Activated CD8-positive, alpha-beta T cell treated with anti-CD3 and anti-CD28 coated beads for 36 hours (primary cell): Measurements from ENCODE around the gene PIK3IP1. TPM values are rescaled to one million over a fixed set of nuclear protein-coding genes. Genes with fewer than 3 reads are reported as not detected.
A peak's percentile ranks its signal among the peaks of the same experiment; 100 is the strongest.

Experiments
- ATAC-seq: fragments of 200-7000 bp; cut with Tn5 transposase; one replicate; pipeline ENCODE4 v1.10.0; 2021; ENCODE audit warnings: mild to moderate bottlenecking, moderate library complexity
- CTCF ChIA-PET: fragments of 350-600 bp; sonication (Branson Sonifier 250); formaldehyde crosslinking; loops from one replicate; lab custom pipeline; 2021; ENCODE audit warnings: antibody characterized with exemption; lab: Charles Lee
- POLR2A ChIA-PET: fragments of 350-600 bp; sonication (Branson Sonifier 250); formaldehyde crosslinking; loops from one replicate; lab custom pipeline; 2021; ENCODE audit warnings: antibody characterized with exemption; lab: Charles Lee
- DNase-seq: peaks from one replicate; pipeline ENCODE4 v3.0.0-alpha.2; 2020
- H3K27ac Mint-ChIP-seq: one replicate; pipeline ENCODE4 v1.8.0; 2021; ENCODE audit warnings: mild to moderate bottlenecking, mixed read lengths
- H3K27me3 Mint-ChIP-seq: one replicate; pipeline ENCODE4 v1.8.0; 2021; ENCODE audit warnings: mixed read lengths
- H3K36me3 Mint-ChIP-seq: one replicate; pipeline ENCODE4 v1.8.0; 2021; ENCODE audit warnings: low read depth, mixed read lengths
- H3K4me1 Mint-ChIP-seq: one replicate; pipeline ENCODE4 v1.8.0; 2021; ENCODE audit warnings: low read depth, mixed read lengths
- H3K4me3 Mint-ChIP-seq: one replicate; pipeline ENCODE4 v1.8.0; 2021; ENCODE audit warnings: mild to moderate bottlenecking, moderate library complexity, mixed read lengths
- H3K9me3 Mint-ChIP-seq: one replicate; pipeline ENCODE4 v1.8.0; 2021; ENCODE audit warnings: mixed read lengths
- CTCF ChIP-seq: fragments of 200-600 bp; IDR thresholded peaks from one replicate; pipeline ENCODE4 v1.8.0; 2022; ENCODE audit warnings: antibody characterized with exemption, mild to moderate bottlenecking
- intact Hi-C: fragments of 100-400 bp; cut with micrococcal nuclease; formaldehyde crosslinking; loops from one replicate; pipeline ENCODE4 v1.10.0; 2022
- total RNA-seq, 2 experiments: library from RNA; stranded (reverse); gene quantifications; one replicate each; pipeline ENCODE4 v1.2.3, GENCODE V29; 2021

Gene PIK3IP1
- total RNA-seq, 2 experiments from 2014 or later = 18.2 to 19.6 TPM

DNA sequence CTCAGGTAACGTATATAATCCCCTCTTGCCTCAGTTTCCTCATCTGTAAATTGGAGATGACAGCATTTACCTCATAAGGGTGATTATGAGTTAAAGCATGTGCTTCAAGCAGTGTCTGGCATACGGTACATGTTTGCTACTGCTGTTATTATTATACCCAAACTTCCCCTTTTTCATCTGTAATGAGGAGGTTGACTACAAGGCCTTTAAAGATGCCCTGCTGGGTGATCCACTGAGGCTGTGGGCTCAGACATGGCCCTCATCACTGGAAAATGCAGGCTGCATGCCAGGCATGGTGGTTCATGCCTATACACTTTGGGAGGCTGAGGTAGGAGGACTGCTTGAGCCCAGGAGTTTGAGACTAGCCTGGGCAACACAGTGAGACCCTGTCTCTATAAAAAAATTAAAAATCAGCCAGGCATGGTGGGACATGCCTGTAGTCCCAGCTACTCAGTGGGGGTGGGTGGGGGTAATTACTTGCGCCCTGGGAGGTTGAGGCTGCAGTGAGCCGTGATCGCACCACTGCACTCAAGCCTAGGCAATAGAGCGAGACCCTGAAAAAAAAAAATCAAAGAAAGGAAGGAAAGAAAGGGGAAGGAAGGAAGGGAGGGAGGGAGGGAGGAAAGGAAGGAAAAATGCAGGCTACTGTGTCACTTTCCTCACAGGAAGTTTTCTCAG lies 4.3 kb downstream of the PIK3IP1 start:
- Mint-ChIP-seq H3K4me1 (peaks cover 68% of the 10 kb centered on the region), H3K36me3 (peaks cover 38% of the 10 kb centered on the region), H3K27ac (peak overlapping the region; percentile 97), H3K9me3 (no peaks in the 10 kb centered on the region), H3K4me3 (peak overlapping the region; percentile 94), H3K27me3 (no peaks in the 10 kb centered on the region)
- no peak for DNase-seq
- ChIA-PET CTCF (interaction anchor here (2.3 to 18.7 kb wide), 3 partner anchors 14 to 77 kb away, joined by 9 to 196 read pairs (median 19); partner anchors contain the start of gene LIMK2), POLR2A (interaction anchor here (6.3 kb wide), 1 partner anchor 8 kb away, joined by 61 read pairs; no protein-coding TSS in a partner anchor)
- no peak for TF ChIP-seq CTCF
- intact Hi-C loops = no loop called here
- ATAC-seq = no peak

DNA sequence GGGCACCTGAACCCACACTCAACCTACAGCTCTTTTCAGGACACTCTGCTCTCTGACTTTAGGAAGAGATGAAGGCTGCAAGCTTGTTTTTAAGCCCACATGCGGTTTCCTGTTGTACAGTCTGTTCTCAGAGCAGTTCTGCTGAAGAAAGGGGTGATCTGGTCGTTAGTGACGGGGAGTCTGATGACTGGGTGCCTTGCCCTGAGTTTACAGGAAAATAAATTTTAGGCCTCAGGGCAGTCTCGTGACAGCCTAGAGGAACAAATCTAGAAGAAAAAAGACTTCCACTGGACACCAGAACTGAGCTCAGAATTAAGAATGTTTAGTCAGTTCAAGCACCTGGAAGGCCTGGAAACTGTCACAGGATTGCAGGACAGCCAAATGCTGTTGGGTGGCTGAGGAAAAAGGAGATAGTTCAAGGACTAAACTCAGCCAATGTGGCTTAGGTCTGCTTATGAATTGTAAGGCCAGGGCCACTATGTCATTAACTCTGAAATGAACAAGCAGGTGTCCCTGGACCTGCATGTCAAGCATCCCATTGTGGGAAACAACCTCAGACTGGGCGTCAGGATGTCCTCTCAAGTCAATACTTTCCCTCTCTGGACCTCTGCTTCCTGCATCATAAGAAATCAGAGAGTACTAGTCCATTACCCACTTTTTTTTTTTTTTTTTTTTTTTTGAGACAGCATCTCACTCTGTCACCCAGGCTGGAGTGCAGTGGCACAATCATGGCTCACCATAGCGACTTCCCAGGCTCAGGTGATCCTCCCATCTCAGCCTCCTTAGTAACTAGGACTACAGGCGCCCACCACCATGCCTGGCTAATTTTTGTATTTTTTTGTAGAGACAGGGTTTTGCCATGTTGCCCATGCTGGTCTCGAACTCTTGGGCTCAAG lies 5.7 kb downstream of the PIK3IP1 start:
- H3K27me3 Mint-ChIP-seq = no peaks in the 10 kb centered on the region
- no peaks in the 10 kb centered on the region for H3K9me3 Mint-ChIP-seq
- peaks cover 78% of the 10 kb centered on the region for H3K4me1 Mint-ChIP-seq
- H3K4me3 Mint-ChIP-seq = peak overlapping the region; percentile 34
- ATAC-seq (peak; percentile 64), DNase-seq (peak; percentile 81)
- peaks cover 47% of the 10 kb centered on the region for H3K36me3 Mint-ChIP-seq
- ChIA-PET CTCF (interaction anchor here (0.8 to 18.7 kb wide), 5 partner anchors 8 to 75 kb away, joined by 3 to 196 read pairs (median 12); partner anchors contain the start of gene LIMK2), POLR2A (interaction anchor here (0.8 to 1.2 kb wide), 2 partner anchors 9 to 60 kb away, joined by 3 to 8 read pairs; no protein-coding TSS in a partner anchor)
- peak overlapping the region; percentile 97 for H3K27ac Mint-ChIP-seq
- intact Hi-C loops = no loop called here
- no peak for TF ChIP-seq CTCF

DNA sequence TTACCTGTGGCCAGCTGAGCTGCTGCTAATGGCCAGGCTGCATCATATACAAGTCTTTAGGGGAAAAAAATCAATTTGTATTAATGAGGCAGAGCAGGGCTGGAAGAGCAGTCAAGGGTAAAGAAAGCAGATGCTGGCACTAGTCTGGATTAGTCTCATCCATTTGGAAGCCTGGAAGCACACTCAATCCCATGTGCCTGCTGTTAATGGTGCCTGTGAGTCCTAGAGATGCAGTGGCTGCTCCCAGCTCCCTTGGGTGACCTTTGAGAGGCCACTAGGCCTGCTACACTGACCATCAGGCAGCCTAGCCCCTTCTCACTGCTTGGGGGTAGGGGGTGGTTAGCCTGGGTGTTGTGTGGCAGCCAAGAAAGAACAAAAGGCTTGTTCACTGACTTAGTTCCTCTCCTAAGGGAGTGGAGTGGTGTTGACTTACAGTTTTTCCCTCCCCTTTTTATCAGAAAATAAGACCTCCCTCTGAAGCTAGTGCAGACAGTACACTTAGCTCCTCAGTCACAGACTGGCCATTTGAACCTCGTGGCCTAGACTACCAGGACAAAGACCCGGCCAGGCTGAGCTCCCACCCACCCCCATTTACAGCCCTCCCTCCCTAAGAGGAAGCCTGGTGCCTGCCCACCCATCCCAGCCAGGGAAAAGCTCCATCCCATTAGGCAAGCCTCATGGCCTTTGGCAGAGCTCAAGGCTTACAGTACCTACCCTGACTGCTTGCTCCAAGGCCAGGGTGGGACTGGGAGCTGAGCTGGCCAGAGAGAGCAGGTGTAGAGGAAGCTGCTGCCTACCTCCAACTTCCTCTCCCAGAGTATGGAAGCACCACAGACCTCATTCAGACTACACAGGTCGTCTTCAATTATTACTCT lies 7.8 kb downstream of the PIK3IP1 start:
- Mint-ChIP-seq H3K27ac (peak overlapping the region; percentile 97), H3K4me3 (no peak overlapping the region), H3K4me1 (peaks cover 93% of the 10 kb centered on the region), H3K9me3 (no peaks in the 10 kb centered on the region), H3K36me3 (peaks cover 59% of the 10 kb centered on the region), H3K27me3 (no peaks in the 10 kb centered on the region)
- CTCF ChIA-PET = interaction anchor here (1.2 to 6.2 kb wide), 4 partner anchors 11 to 73 kb away, joined by 3 to 47 read pairs (median 12); partner anchors contain the start of gene LIMK2
- ATAC-seq = no peak
- POLR2A ChIA-PET = interaction anchor here (0.8 to 2.7 kb wide), 3 partner anchors 11 to 30 kb away, joined by 3 to 7 read pairs (median 6); no protein-coding TSS in a partner anchor
- no peak for DNase-seq
- intact Hi-C loops = no loop called here
- no peak for TF ChIP-seq CTCF

GRCh38 chr22:31282748-31283468 lies 9.4 kb downstream of the PIK3IP1 start:
- CTCF ChIA-PET = interaction anchor here (1.1 to 6.2 kb wide), 3 partner anchors 9 to 31 kb away, joined by 4 to 47 read pairs (median 11); no protein-coding TSS in a partner anchor
- H3K9me3 Mint-ChIP-seq = no peaks in the 10 kb centered on the region
- H3K36me3 Mint-ChIP-seq = peaks cover 61% of the 10 kb centered on the region
- no peak for TF ChIP-seq CTCF
- DNase-seq = no peak
- H3K4me3 Mint-ChIP-seq = no peak overlapping the region
- intact Hi-C loops = no loop called here
- H3K27me3 Mint-ChIP-seq = no peaks in the 10 kb centered on the region
- POLR2A ChIA-PET = interaction anchor here (0.7 to 7.3 kb wide), 7 partner anchors 8 to 198 kb away, joined by 3 to 61 read pairs (median 5); partner anchors contain the start of gene PIK3IP1
- ATAC-seq = no peak
- H3K4me1 Mint-ChIP-seq = peaks cover 94% of the 10 kb centered on the region
- H3K27ac Mint-ChIP-seq = peak overlapping the region; percentile 86
